C4-2B (cell line): ENCODE results near the gene NPAS3.

Experiments used
- ZFX ChIP-seq: fragments of 450-650 bp; IDR thresholded peaks from 2 replicates; pipeline ENCODE4 v1.6.1; 2017
- TF ChIP-seq, protein P1 (sequence below): fragments of 450-650 bp; conservative IDR thresholded peaks from 2 replicates; pipeline ENCODE4 v1.5.1; 2017; ENCODE audit warnings: mild to moderate bottlenecking

DNA sequence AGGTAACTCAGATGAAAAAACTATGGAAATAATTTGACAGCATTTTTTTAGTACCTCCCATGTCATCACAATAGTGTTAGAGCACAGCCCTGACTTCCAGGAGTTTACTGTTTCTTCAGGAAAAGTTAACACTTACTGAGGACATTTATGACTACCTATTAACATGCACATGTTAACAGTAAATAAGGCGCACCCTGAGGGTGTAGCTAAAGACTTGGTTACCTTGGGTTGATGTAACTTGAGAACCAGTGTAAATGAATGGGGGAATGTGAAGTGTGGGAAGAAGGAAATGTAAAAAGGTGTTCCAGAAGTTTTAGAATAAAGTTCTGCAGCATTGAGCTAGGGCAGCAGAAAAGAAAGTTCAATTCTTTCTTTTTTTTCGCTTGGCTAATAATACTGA, 646.0 kb downstream of the NPAS3 start:
- TF ChIP-seq, protein P1, sequence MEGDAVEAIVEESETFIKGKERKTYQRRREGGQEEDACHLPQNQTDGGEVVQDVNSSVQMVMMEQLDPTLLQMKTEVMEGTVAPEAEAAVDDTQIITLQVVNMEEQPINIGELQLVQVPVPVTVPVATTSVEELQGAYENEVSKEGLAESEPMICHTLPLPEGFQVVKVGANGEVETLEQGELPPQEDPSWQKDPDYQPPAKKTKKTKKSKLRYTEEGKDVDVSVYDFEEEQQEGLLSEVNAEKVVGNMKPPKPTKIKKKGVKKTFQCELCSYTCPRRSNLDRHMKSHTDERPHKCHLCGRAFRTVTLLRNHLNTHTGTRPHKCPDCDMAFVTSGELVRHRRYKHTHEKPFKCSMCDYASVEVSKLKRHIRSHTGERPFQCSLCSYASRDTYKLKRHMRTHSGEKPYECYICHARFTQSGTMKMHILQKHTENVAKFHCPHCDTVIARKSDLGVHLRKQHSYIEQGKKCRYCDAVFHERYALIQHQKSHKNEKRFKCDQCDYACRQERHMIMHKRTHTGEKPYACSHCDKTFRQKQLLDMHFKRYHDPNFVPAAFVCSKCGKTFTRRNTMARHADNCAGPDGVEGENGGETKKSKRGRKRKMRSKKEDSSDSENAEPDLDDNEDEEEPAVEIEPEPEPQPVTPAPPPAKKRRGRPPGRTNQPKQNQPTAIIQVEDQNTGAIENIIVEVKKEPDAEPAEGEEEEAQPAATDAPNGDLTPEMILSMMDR, result no peak
- no peak for TF ChIP-seq ZFX
